A673 (cell line): ENCODE results near the gene HIGD1B. TPM values are rescaled to one million over a fixed set of nuclear protein-coding genes. Genes with fewer than 3 reads are reported as not detected.
A peak's percentile ranks its signal among the peaks of the same experiment; 100 is the strongest.

Experiments
- BruUV-seq: library from RNA; stranded (reverse); fragments of 400-500 nt; replicated peaks from 2 replicates; lab custom pipeline; 2021; lab: Mats Ljungman, UMichigan
- CTCF ChIA-PET: fragments of 300-600 bp; sonication (Branson Sonifier 250); formaldehyde crosslinking; loops from one replicate; lab custom pipeline; 2022; ENCODE audit warnings: antibody characterized with exemption; lab: Charles Lee
- POLR2A ChIA-PET: fragments of 300-600 bp; sonication (Branson Sonifier 250); formaldehyde crosslinking; loops from one replicate; lab custom pipeline; 2022; ENCODE audit warnings: antibody characterized with exemption; ENCODE audit not compliant: low non-redundant PET; lab: Charles Lee
- DNase-seq: peaks from one replicate; pipeline ENCODE4 v3.0.0-alpha.2; 2015; ENCODE audit warnings: low spot score
- H3K27ac ChIP-seq: fragments of 200-600 bp; sonication (generic); 2 replicates; pipeline ENCODE4 v1.5.1; 2016; ENCODE audit warnings: mixed run types, low read depth, mild to moderate bottlenecking, mixed read lengths, antibody characterized with exemption, low read length; ENCODE audit not compliant: poor library complexity, severe bottlenecking
- H3K27me3 ChIP-seq: fragments of 200-600 bp; sonication (generic); replicated peaks from 2 replicates; pipeline ENCODE4 v1.6.1; 2017; ENCODE audit warnings: mixed run types, low read depth, mild to moderate bottlenecking, mixed read lengths, antibody characterized with exemption, low read length; ENCODE audit not compliant: insufficient read depth, poor library complexity
- H3K36me3 ChIP-seq: fragments of 200-600 bp; sonication (generic); 2 replicates; pipeline ENCODE4 v1.6.1; 2016; ENCODE audit warnings: mixed run types, mild to moderate bottlenecking, mixed read lengths, antibody characterized with exemption, low read length; ENCODE audit not compliant: insufficient read depth, poor library complexity, severe bottlenecking
- H3K4me1 ChIP-seq: fragments of 200-600 bp; sonication (generic); 2 replicates; pipeline ENCODE4 v1.6.1; 2017; ENCODE audit warnings: mixed run types, mild to moderate bottlenecking, mixed read lengths, antibody characterized with exemption, low read length; ENCODE audit not compliant: insufficient read depth, poor library complexity, severe bottlenecking
- H3K4me3 ChIP-seq: fragments of 200-600 bp; sonication (generic); 2 replicates; pipeline ENCODE4 v1.5.1; 2016; ENCODE audit warnings: low read depth, mixed run types, mild to moderate bottlenecking, mixed read lengths, low read length; ENCODE audit not compliant: poor library complexity, severe bottlenecking
- H3K9me3 ChIP-seq: fragments of 200-600 bp; sonication (generic); 2 replicates; pipeline ENCODE4 v1.6.1; 2016; ENCODE audit warnings: mixed run types, low read depth, mild to moderate bottlenecking, mixed read lengths, antibody characterized with exemption, low read length; ENCODE audit not compliant: poor library complexity, severe bottlenecking
- EZH2 ChIP-seq: fragments of 200-600 bp; sonication (generic); IDR thresholded peaks from 2 replicates; pipeline ENCODE4 v1.6.1; 2017; ENCODE audit warnings: borderline replicate concordance, low read depth, mild to moderate bottlenecking, mixed read lengths, antibody characterized with exemption, low read length; ENCODE audit not compliant: poor library complexity, severe bottlenecking
- intact Hi-C: fragments of 100-400 bp; cut with micrococcal nuclease; formaldehyde crosslinking; loops from one replicate; pipeline ENCODE4 v1.10.0; 2022; ENCODE audit not compliant: unreplicated experiment
- total RNA-seq: library from RNA; stranded (reverse); gene quantifications from 2 replicates; pipeline ENCODE4 v1.2.3, GENCODE V29; 2021
- TF ChIP-seq, protein P1 (sequence below): fragments of 300-800, 200-600 bp; sonication (generic); conservative IDR thresholded peaks from 2 replicates; pipeline ENCODE4 v1.5.1; 2017; ENCODE audit warnings: low read depth, mild to moderate bottlenecking, antibody characterized with exemption, low read length, moderate library complexity, mixed read lengths

The HIGD1B gene
- total RNA-seq, 1 experiment from 2014 or later = not detected

DNA sequence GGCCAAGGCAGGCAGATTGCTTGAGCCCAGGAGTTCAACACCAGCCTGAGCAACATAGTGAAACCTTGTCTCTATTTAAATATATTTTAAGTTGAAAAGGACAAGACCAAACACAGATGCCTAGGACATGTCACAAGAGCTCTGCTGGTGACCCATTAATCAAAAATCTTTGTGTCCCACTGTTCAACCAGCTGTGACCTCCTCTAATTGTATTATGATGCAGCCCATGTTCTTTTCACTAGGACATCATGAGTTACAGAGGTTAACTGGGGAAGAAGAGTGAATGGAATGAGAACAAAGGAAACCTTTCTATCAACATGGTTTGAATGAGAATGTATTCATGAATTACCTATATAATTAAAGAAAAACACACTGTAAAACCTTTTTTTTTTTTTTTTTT, 44.6 kb downstream of the HIGD1B start:
- no peak for DNase-seq
- ChIA-PET POLR2A (no interaction called here), CTCF (no interaction called here)
- H3K9me3 ChIP-seq = no peaks in the 10 kb centered on the region
- no TSS peak for BruUV-seq
- TF ChIP-seq, protein P1, sequence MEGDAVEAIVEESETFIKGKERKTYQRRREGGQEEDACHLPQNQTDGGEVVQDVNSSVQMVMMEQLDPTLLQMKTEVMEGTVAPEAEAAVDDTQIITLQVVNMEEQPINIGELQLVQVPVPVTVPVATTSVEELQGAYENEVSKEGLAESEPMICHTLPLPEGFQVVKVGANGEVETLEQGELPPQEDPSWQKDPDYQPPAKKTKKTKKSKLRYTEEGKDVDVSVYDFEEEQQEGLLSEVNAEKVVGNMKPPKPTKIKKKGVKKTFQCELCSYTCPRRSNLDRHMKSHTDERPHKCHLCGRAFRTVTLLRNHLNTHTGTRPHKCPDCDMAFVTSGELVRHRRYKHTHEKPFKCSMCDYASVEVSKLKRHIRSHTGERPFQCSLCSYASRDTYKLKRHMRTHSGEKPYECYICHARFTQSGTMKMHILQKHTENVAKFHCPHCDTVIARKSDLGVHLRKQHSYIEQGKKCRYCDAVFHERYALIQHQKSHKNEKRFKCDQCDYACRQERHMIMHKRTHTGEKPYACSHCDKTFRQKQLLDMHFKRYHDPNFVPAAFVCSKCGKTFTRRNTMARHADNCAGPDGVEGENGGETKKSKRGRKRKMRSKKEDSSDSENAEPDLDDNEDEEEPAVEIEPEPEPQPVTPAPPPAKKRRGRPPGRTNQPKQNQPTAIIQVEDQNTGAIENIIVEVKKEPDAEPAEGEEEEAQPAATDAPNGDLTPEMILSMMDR = no peak
- no peak for TF ChIP-seq EZH2
- H3K4me1 ChIP-seq = no peaks in the 10 kb centered on the region
- H3K27me3 ChIP-seq = no peaks in the 10 kb centered on the region
- intact Hi-C loops = no loop called here
- H3K27ac ChIP-seq = no peak overlapping the region
- peaks cover 5% of the 10 kb centered on the region for H3K36me3 ChIP-seq
- no peak overlapping the region for H3K4me3 ChIP-seq

DNA sequence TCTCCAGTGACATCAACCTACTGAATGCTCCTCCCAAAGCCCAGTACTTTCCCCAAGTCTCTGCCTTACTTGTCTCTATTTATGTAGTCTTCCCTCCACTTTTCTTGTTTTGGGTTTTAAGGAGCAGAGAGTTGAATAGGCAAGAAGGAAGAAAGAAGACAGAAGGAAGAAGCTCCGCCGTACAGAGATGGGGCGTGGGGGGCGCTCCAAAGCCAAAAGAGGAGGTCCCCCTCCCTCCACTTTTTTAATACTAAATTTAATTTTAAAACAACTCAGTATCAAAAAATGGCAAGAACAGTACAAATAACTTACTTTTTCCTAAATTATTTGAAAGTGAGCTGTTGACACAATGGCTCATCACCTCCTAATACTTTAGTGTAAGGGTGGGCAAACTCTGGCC, 47.0 kb downstream of the HIGD1B start:
- TF ChIP-seq EZH2 = no peak
- TF ChIP-seq, protein P1 = peak; percentile 43
- no peak overlapping the region for H3K27ac ChIP-seq
- DNase-seq = no peak
- intact Hi-C loops = no loop called here
- ChIA-PET CTCF (no interaction called here), POLR2A (interaction anchor here (0.7 kb wide), 1 partner anchor 336 kb away, joined by 12 read pairs; no protein-coding TSS in a partner anchor)
- H3K27me3 ChIP-seq = no peaks in the 10 kb centered on the region
- no peaks in the 10 kb centered on the region for H3K4me1 ChIP-seq
- no peaks in the 10 kb centered on the region for H3K9me3 ChIP-seq
- BruUV-seq = no TSS peak
- no peak overlapping the region for H3K4me3 ChIP-seq
- H3K36me3 ChIP-seq = peaks cover 5% of the 10 kb centered on the region

DNA sequence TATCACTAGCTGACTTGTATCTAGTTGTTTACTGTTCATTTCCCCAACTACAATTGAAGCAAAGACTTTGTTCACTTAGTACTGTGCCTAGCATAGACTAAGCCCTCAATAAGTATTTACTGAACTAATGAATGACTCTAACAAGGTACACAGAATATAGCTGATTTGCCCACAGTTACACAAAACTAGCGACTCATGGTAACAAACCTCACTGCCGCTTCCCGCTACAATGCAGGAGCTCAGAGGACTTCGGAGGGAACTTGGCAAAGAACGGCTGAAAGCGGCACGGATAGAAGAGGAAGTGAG, 51.0 kb downstream of the HIGD1B start:
- ChIA-PET POLR2A (interaction anchor here (0.6 kb wide), 1 partner anchor 1768 kb away, joined by 4 read pairs; no protein-coding TSS in a partner anchor), CTCF (interaction anchor here (0.7 to 0.9 kb wide), 2 partner anchors 15 to 20 kb away, joined by 3 to 4 read pairs; no protein-coding TSS in a partner anchor)
- TSS peak; percentile 82 for BruUV-seq
- Histone ChIP-seq H3K4me3 (peak overlapping the region; percentile 78), H3K4me1 (peaks cover 18% of the 10 kb centered on the region), H3K36me3 (peaks cover 5% of the 10 kb centered on the region), H3K9me3 (no peaks in the 10 kb centered on the region), H3K27ac (peak overlapping the region; percentile 99), H3K27me3 (no peaks in the 10 kb centered on the region)
- intact Hi-C loops = no loop called here
- peak; percentile 34 for DNase-seq
- TF ChIP-seq EZH2 = no peak
